MM.1S (cell line): ENCODE results near the gene NOVA1.

Experiments
- CTCF ChIP-seq: fragments of 300-600 bp; sonication (generic); IDR thresholded peaks from 2 replicates; pipeline ENCODE4 v1.5.1; 2016; ENCODE audit warnings: antibody characterized with exemption, low read length, mixed read lengths
- EZH2 ChIP-seq: fragments of 300-600 bp; sonication (generic); optimal IDR thresholded peaks from 2 replicates; pipeline ENCODE3; 2017; ENCODE audit warnings: low read depth, mild to moderate bottlenecking, antibody characterized with exemption, low read length, mixed read lengths
- EZH2phosphoT487 ChIP-seq: fragments of 300-600 bp; sonication (generic); IDR thresholded peaks from 2 replicates; pipeline ENCODE4 v1.6.1; 2018; ENCODE audit warnings: antibody characterized with exemption, low read length

GRCh38 chr14:26400373-26400772, 197.5 kb downstream of the NOVA1 start:
- no peak for TF ChIP-seq CTCF
- TF ChIP-seq EZH2 = no peak
- no peak for TF ChIP-seq EZH2phosphoT487
